ENCODE data around the gene GSTA4. TPM values are rescaled to one million over a fixed set of nuclear protein-coding genes. Genes with fewer than 3 reads are reported as not detected.

The GSTA4 gene
- total RNA-seq, 2 experiments from 2014 or later = 2.9 to 3.5 TPM

- Mint-ChIP-seq H3K27ac (no peak overlapping the region), H3K36me3 (ENCODE audit: low read depth) (no peaks in the 10 kb centered on the region), H3K4me1 (ENCODE audit: low read depth) (no peaks in the 10 kb centered on the region), H3K27me3 (ENCODE audit: low read depth) (peaks cover 5% of the 10 kb centered on the region), H3K9me3 (ENCODE audit: insufficient read depth) (no peaks in the 10 kb centered on the region), H3K4me3 (no peak overlapping the region)
- DNase-seq (no peak), ATAC-seq (no peak)
- ChIA-PET CTCF (no interaction called here), POLR2A (no interaction called here)
Measured at GRCh38 chr6:52931351-52931750, 63.7 kb downstream of the GSTA4 start.

- ATAC-seq (no peak), DNase-seq (no peak)
- Mint-ChIP-seq H3K27ac (no peak overlapping the region), H3K36me3 (ENCODE audit: low read depth) (no peaks in the 10 kb centered on the region), H3K4me1 (ENCODE audit: low read depth) (no peaks in the 10 kb centered on the region), H3K9me3 (ENCODE audit: insufficient read depth) (no peaks in the 10 kb centered on the region), H3K27me3 (ENCODE audit: low read depth) (peaks cover 6% of the 10 kb centered on the region), H3K4me3 (no peak overlapping the region)
- ChIA-PET CTCF (no interaction called here), POLR2A (no interaction called here)
Measured at GRCh38 chr6:52929321-52930164, 65.5 kb downstream of the GSTA4 start.

Other genes starting within 250 kb of the GSTA4 start
- gene GSTA2, start 231.8 kb downstream of the GSTA4 start, total RNA-seq = not detected
- not detected for gene GSTA1, start 191.5 kb downstream of the GSTA4 start, total RNA-seq
- gene GSTA5, start 154.5 kb downstream of the GSTA4 start, total RNA-seq = not detected
- not detected for gene GSTA3, start 85.6 kb downstream of the GSTA4 start, total RNA-seq
- 1 to 10 TPM; 4.1 TPM for gene CILK1, start 66.5 kb upstream of the GSTA4 start, total RNA-seq
- gene FBXO9, start 70.1 kb upstream of the GSTA4 start, total RNA-seq = 10 to 100 TPM; 54.8 to 56.8 TPM
- gene GCM1, start 153.6 kb upstream of the GSTA4 start, total RNA-seq = not detected